ENCODE results near the gene SH3PXD2A.

- TF ChIP-seq CTCF (IDR thresholded peaks at IDR 0.05 in 2 of 3, conservative IDR thresholded peaks at IDR 0.05 in 1 of 3; ENCODE audit: control insufficient read depth in 2 of 3, extremely low read depth in 1 of 3, insufficient read depth in 1 of 3, low read depth in 3 of 3, low read length in 3 of 3) (no peak), MAX (IDR thresholded peaks at IDR 0.05; ENCODE audit: low read depth, low read length) (no peak), DPF2 (IDR thresholded peaks at IDR 0.05) (no peak), MTA2 (IDR thresholded peaks at IDR 0.05; ENCODE audit: low read depth) (no peak), POLR2AphosphoS5 (IDR thresholded peaks at IDR 0.05; ENCODE audit: low read length) (no peak), SKIL (IDR thresholded peaks at IDR 0.05; ENCODE audit: low read depth, poor library complexity, severe bottlenecking) (no peak)
Observed at GRCh38 chr10:103602028-103602851, 253.1 kb downstream of the SH3PXD2A start.

Data from GM12878 (cell line).